ENCODE data around the gene KCNMB1.

KCNMB1 gene

DNA sequence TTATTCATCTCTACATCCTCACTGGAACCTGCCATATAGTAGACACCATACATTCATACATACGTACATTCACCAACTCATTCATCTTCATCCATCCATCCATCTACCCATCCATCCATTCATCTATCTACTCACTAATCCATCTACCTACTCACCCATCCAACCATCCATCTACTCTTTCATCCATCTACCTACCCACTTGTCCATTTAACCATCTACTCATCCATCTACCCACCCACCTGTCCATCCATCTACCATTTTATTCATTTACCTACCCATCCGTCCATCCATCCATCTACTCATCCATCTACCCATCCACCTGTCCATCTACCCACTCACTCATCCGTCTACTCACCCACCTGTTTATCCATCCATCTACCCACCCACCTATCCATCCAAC is 59.6 kb downstream of the KCNMB1 start:
- TF ChIP-seq, protein P1, sequence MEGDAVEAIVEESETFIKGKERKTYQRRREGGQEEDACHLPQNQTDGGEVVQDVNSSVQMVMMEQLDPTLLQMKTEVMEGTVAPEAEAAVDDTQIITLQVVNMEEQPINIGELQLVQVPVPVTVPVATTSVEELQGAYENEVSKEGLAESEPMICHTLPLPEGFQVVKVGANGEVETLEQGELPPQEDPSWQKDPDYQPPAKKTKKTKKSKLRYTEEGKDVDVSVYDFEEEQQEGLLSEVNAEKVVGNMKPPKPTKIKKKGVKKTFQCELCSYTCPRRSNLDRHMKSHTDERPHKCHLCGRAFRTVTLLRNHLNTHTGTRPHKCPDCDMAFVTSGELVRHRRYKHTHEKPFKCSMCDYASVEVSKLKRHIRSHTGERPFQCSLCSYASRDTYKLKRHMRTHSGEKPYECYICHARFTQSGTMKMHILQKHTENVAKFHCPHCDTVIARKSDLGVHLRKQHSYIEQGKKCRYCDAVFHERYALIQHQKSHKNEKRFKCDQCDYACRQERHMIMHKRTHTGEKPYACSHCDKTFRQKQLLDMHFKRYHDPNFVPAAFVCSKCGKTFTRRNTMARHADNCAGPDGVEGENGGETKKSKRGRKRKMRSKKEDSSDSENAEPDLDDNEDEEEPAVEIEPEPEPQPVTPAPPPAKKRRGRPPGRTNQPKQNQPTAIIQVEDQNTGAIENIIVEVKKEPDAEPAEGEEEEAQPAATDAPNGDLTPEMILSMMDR (IDR thresholded peaks at IDR 0.05; ENCODE audit: low read depth, low read length), result no peak
- no peak for DNase-seq (ENCODE audit: extremely low read depth, low read depth)

DNA sequence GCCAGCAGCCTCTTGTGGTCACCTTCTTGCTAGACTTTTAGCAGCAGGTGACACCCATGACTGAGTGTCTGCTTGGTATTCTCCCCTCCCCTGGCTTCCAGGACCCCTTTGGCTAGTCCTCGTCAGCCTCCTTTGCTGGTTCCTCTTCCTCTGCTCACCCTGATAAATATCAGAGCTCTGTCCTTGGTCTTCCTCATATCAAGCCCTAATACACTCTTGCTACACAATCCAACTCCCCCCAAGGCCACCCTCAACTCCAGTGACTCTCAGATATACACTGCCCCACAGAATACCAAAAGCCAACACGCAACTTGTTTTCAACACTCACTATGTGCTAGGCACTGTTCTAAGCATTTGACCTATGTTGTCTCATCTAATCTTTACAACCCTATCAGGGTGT is 61.3 kb downstream of the KCNMB1 start:
- TF ChIP-seq, protein P1 (IDR thresholded peaks at IDR 0.05; ENCODE audit: low read depth, low read length), result no peak
- DNase-seq (ENCODE audit: extremely low read depth, low read depth), result no peak

DNA sequence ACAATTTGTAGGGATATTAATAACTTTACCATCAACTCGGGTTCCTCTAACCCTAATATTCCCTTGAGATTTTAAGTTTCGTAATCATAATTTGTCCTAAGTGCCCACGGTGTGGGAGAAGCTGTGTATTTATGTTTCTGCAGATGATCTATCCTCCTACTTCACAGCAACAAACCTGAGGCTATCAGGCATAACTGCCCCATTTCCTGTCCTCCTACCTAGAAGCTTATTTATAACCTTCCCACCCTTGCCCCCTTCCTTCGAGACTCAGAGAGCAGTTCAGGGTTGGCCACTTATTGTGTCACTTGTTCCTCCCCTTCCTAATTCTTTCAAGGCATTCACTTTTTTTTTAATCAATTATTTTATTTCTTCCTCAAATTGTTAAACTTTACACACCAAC is 62.0 kb downstream of the KCNMB1 start:
- TF ChIP-seq, protein P1 (IDR thresholded peaks at IDR 0.05; ENCODE audit: low read depth, low read length), result no peak
- no peak for DNase-seq (ENCODE audit: extremely low read depth, low read depth)

All from AG09319 (cell line).